Left ventricle myocardium superior (tissue), 1 donor: Measurements from ENCODE around the gene WNT1. TPM values are rescaled to one million over a fixed set of nuclear protein-coding genes. Genes with fewer than 3 reads are reported as not detected.

Experiments
- ATAC-seq: fragments of 200-7000 bp; cut with Tn5 transposase; one replicate; pipeline ENCODE4 v1.9.1; 2020; ENCODE audit warnings: mild to moderate bottlenecking, moderate library complexity
- DNase-seq: peaks from one replicate; pipeline ENCODE4 v3.0.0-alpha.2; 2020
- intact Hi-C: fragments of 100-400 bp; cut with micrococcal nuclease; formaldehyde crosslinking; loops from one replicate; pipeline ENCODE4 v1.11.0; 2022
- total RNA-seq: library from RNA; stranded (reverse); fragmentation: NEBNext Ultra II Directional; extraction: Animal tissue kit (Norgen Biotek cat#: 25700); gene quantifications from one replicate; pipeline ENCODE4 v1.2.1, GENCODE V29; 2021
- donor health status: DM: no; HTN: yes; CAD: no; lungs with severe emphysema.

Gene WNT1
- total RNA-seq, 1 donor from 2014 or later: not detected

DNA sequence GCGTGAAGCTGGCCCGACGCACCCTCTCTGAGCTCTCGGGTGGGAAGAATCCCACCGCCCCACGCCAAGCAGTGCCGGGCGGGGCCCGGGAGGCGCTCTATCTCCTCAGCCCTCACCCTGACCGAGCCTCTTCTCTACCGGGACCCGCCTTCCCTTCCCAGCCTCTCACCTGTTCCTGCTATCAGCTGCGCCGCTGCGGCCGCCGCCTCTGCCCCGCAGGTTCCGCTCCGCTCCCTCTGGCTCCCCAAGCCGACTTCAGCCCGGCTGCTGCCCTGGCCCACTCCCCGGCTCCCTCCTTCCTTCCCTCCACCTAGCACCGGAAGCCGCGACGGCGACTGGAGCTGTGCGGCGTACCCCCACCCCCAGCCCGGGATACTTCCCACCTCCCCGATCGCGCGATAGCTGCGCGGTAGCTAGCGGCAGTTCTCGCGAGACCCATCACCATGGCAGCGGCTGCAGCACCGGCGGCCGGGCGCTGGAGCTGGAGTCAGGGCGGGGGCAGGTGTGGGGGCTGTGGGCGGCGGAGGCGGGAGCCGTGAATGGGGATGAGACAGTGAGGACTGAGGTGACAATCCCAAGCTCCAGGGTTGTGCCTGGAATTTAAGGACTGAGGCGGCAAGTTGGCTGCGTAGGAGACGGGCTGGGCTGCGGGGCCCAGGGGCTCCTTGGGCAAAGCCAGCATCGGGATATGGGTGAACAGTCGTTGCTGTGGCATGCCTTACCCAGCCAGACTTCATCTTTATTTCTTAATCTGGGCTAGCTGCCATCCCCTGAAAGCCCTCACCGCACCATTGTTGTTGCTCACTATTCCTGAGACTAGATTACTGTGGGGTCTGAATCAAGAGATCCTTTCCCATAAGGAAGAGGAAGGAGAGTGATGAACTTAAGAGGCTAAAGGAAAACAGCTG lies 20.7 kb upstream of the WNT1 start, which contains the start of gene ARF3:
Gene ARF3 (minus strand): TSS at position 347 of the 908 bp plus-strand sequence. CDS start 16,392 bp downstream, outside the sequence.
- intact Hi-C loops: no loop called here
- ATAC-seq (peak; percentile 96), DNase-seq (peak; percentile 97)

DNA sequence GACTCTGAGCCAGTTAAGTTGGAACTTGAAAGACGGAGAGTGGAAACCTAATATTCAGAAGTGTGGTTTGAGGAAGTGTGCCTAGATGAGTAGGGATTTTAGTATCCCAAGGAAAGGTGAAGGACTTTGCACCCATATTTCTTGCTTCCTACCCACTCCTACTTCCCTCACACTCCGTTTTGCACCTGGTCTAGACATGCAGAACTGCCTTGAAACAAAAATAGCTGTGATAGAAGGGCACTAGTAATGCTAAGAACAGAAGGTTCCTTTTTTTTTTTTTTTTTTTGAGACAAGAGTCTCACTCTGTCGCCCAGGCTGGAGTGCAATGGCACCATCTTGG lies 20.1 kb upstream of the WNT1 start:
- intact Hi-C loops: no loop called here
- ATAC-seq: no peak
- DNase-seq: no peak

DNA sequence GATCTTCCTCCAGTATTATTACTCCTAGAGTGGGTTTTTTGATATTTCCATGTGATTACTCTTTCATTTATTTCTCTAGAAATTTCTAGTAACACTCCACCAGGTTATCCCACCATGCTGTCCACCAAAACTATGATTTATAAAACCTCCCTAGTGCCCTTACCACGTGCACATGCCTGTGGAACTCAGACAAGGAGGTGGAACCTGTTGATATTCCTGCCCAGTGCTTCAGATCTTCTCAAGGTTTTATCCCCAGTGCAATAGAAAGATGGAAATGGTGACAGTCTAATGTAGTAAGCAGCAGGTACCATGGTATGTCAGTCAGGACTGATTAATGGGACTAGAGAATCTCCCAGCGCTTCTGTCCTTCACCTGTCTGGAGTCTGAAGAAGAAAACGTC lies 17.3 kb upstream of the WNT1 start:
- no peak for ATAC-seq
- DNase-seq: no peak
- intact Hi-C loops: no loop called here

DNA sequence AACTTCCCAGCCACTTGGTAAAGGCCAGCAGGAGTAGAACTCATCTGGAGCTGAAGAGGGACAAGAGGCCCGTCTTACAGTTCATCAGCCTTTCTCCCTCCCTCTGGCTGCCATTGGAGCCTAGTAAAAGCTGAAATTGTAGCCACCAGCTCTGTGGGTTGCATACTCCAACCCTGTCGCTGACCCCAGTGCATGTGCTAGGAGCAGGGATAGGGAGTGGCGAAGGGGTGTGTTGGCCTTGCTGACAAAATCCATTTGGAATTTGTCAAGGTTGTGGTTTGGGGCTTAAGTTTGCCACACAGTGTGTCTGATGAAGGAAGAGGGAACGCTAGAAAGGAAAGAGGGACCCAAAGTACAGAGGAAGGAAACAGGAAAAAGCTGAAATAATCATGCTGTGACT lies 16.8 kb upstream of the WNT1 start:
- ATAC-seq: no peak
- intact Hi-C loops: no loop called here
- no peak for DNase-seq

DNA sequence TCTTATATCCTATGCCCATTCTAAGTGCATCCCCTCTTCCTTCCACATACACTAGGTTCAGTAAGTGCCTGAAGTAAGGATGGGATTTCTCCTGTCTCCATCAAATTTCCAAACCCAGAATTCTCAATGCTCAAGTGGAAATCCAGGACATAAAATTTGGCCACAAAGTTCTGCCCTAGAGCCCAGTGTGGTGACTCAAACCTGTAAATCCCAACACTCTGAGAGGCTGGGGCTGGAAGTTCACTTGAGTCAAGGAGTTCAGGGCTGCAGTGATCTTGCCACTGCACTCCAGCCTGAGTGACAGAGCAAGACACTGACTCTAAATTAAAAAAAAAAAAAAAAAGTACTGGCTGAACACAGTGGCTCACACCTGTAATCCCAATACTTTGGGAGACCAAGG lies 16.3 kb upstream of the WNT1 start:
- DNase-seq: no peak
- no peak for ATAC-seq
- intact Hi-C loops: no loop called here

DNA sequence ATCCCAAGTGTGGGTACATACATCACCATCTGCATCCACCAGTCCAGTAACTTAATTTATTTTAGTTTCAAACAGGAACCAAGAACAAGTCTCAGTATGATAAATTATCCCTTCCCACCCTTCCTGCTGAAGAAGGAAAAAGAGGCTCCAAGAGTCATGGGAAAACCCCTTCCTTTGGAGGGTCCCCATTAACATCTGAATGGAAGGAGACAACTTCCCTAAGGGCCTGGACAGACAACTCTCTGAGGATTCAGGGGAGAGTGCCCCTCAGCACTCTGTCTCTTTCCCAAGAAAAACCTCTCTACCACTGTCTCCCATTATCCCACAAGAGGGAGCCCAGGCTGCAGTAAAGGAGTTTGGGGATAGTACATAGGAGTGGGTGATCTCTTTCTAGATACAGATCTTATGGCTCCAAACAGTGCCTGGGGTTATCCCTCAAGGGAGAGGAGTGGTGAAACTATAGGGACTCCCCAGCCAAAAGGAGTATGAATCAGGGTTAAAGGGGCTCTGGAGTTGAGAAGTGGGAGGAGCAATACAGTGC lies 12.8 kb upstream of the WNT1 start:
- ATAC-seq (no peak), DNase-seq (no peak)
- intact Hi-C loops: no loop called here

DNA sequence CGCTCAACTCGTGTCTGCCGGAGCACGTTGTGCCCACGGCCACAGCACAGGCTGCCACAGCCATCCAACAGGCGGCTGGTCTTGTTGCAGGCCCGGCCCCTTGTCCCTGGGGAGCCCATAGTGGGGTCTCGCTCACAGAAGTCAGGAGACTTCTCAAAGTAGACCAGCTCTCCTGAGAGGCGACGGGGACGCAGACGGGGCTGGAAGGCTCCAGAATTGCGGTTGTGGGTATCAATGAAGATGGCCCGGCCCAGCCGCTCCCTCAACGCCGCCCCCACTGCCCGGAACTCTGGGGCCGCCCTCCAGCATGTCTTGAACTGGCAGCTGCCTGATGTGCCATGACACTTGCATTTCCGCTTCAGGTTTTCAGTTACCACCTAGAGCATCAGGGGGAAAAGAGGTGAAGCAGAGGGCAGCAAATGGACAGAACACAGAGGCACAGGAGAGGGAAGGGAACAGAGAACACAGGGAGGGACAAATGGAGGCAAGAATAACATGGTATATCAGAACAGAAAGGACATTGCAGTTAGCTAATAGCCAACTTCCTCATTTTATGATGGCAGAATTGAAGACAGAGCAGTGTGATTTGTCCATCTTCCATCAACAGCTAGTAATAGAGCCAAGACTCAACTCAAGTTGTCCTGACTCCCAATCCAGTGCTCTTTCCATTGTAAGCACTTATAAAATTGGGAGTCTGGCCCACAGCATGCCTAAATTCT lies 11.8 kb upstream of the WNT1 start:
- intact Hi-C loops: no loop called here
- ATAC-seq (no peak), DNase-seq (no peak)

DNA sequence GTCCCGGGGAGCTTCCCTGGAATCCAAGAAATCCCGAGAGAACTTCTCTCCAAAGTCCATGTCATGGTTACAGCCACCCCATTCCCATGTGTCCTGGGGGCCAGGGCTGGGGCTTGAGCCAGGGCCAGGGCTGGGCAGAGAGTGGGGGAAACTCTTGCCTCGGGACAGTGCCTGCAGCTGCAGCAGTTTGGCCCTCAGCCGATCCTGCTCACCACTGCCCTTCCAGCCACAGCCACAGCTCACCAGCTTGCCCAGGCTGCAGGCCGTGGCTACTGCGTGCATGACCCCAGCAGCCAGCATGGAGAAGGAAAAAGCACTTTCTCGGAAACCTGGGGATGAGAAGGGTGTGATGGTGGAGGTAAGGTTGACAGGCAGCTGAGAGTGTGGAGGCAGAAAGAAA lies 10.1 kb upstream of the WNT1 start:
- intact Hi-C loops: no loop called here

DNA sequence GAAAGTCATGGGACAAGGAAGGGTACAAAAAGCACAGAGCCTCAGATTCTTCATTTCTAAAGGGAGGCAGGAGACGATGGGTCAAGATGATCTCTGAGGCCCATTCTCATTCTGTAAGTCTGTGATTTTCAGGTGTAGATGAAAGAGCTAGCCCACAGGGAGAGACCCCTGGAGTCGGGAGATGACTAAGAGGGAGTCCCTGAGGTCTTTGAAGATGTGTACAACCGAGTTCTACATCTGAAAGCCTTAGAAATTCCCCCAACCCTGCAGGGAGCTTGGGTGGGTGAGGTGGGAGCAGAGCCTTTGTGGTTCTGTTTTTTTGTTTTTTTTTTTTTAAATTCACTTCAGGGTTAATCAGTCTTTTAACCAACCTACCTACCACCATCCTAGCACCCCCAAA lies 9.7 kb upstream of the WNT1 start:
- ATAC-seq: no peak
- DNase-seq: no peak
- intact Hi-C loops: no loop called here

More for the DNA sequence above, 10.1 kb upstream of the WNT1 start:
- ATAC-seq: no peak
- DNase-seq: no peak

DNA sequence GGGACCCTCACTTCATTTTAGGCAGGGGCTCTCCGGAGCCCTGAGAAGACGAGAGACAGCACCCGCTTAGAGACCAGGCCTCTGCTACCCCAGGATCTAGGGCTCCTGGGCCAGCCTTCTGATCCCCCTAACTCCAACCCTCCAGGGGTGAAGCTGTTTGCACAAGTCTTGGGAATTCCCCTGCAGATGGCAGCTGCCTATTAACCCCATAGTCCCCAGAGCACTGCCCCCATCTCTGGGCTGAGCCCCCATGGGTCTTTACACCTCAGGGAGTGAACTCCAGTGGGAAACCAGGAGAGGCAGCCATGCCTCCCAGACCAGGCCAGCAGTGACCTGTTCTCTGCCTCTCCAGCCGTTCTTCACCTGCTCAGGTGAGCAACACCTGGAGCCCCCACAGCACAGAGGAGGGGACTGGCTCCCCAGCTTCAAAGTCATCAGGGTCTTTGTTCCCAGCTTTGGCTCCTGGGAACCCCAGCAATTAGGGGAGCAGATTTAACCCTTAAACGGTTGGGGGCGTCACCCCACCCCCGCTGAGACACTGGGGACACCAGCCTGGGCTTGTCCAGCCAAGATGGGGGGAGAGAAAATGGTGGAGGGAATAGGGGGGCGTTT lies 8.9 kb upstream of the WNT1 start:
- intact Hi-C loops: no loop called here
- DNase-seq (no peak), ATAC-seq (no peak)

DNA sequence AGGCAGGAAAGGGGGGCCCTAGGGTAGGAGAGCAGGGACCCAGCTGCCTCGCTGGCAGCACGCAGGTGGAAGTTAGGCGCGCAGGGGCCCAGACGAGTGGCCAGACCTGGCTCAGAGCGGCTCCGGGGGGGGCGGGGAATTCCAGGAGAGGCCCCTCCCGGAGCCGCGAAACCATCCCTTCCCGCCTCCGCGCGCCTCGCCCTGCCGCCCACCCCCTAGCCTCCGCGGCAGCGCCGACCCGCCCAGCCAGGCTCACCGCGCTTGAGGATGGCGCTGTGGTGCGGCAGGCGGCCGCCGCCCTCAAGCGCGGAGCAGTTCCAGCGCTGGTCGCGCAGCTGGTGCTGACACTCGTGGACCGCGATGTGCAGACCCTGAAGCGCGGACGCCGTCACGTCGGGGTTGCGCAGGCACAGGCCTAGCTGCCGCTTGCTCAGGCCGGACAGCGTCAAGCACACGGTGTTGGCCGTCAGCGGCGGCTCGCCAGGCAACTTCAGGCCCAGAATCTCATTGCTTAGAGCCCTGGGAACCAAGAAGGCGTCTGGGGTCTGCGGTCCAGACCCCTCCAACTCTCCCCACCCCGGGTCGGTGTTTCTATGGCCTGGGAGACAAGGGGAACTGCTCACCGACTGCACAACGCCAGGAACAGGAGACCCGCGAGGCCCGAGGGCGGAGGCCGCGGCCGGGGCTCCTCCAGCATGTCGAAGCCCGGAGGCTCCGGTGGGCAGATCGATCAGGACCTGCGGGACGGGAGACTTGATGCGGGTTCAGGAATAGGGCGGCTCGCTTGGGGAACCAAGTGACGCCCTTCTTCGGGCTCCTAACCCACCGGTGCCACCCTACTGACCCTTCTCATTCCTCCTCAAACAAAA lies 8.1 kb upstream of the WNT1 start:
- intact Hi-C loops: no loop called here
- DNase-seq: peak; percentile 45
- peak; percentile 39 for ATAC-seq

DNA sequence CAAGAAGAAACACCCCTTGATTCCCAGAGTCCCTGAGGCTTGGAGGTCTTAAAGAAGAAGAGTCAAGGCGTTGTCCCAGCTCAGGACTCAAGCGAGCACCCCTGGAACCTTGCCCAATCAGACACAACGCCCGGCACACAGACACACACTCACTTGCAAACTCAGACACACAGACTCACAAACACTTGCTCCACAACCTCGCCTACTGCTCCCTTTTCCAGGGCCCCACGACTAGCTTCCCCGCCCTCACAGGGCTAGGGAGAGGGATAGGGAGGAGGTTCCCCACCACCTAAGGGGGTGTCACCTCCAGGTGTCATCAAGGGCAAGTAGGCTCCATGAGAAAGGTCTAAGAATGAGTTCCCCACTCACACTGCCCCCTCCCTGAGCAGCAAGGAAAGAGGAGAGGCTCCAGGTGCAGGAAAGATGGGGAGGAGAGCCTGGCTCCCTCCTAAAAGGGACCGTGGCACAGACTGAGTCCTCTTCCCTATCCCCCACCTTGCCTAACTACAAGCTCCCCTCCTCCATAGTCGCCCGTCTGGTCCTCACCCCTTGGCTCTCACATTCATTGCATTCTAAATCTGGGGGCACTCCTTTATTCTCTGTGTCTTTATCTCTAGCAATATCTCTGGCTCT lies 7.3 kb upstream of the WNT1 start:
- DNase-seq (no peak), ATAC-seq (no peak)
- intact Hi-C loops: no loop called here

DNA sequence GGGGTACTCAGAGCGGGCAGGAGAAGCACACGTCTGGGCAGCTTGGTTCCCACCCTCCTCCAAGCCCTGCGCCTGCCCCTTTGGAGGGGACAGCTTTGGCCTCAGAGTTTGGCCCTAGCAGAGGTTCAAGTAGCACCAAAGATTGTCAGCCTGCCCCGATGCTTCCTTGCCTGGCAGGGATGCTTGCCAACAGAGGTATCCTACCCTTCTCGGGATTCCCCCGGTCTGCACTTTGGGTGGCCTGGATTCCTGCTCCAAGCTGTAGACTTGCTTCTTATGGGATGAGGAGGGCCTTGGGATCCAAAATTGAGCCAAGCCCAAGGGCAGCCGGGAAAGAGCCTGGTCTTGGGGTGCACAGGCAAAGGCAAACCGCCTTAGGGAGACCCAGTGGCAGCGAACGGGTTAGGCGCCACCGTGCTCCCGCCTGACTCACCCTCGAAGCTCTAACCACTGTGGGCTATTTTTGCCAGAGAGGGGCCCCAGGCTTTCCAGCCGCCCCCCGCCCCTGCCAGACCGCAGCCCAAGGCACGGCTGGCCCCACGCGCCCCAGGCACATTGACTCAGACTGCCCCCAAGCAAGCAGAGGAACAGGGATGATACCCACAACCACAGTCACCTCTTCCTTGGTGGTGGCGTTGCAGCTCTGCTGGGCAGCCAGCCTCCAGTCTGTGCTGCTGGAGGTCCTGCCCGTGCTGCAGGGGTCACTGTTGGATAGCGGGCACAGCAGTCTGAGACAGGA lies 5.7 kb upstream of the WNT1 start:
- intact Hi-C loops: no loop called here
- DNase-seq (no peak), ATAC-seq (no peak)

DNA sequence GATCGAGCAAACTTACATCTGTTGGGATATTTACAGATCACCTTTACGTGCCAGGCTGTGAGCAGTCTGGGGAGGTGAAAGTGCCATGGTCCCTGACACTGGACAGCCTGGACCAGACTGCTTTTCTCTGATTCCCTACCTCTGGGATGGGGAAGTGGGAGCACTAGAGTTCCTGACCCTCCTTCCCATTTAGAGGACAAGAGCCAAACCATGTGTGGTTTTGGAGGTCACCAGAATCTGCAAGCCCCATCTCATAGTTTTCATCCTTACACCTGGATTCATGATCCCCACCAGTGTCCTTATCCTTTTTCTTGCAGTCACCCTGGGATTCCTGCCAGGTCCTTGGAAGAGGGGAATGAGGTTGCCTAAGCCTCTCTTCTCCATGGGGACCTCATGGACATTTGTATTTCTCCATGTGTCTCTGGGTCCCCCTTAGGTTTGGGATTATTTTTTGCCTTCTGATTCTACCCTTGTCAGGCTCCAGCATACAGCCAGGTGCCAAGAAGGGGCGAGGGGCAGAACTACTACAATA lies 5.1 kb upstream of the WNT1 start:
- intact Hi-C loops: no loop called here
- DNase-seq: no peak
- peak; percentile 12 for ATAC-seq

DNA sequence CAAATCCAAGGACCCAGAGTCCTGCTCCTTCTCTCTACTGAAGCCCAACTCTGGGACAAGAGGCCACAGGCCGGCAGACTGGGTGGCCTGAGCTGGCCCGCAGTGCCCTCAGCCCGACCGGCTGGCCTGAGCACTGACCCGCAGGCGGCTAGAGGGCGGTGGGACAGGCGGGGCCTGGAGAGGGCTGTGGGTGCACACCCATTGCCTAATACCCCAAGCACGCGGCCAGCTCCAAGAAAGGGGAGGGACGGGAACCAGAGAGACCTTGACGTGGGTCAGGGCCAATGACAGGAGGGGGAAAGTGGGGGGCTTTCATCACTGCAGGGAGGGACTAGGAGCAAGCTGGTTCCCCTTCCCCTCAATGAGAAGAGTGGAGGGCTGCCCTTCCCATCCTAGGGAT lies 4.6 kb upstream of the WNT1 start:
- intact Hi-C loops: no loop called here
- ATAC-seq: peak; percentile 76
- DNase-seq: peak; percentile 73

DNA sequence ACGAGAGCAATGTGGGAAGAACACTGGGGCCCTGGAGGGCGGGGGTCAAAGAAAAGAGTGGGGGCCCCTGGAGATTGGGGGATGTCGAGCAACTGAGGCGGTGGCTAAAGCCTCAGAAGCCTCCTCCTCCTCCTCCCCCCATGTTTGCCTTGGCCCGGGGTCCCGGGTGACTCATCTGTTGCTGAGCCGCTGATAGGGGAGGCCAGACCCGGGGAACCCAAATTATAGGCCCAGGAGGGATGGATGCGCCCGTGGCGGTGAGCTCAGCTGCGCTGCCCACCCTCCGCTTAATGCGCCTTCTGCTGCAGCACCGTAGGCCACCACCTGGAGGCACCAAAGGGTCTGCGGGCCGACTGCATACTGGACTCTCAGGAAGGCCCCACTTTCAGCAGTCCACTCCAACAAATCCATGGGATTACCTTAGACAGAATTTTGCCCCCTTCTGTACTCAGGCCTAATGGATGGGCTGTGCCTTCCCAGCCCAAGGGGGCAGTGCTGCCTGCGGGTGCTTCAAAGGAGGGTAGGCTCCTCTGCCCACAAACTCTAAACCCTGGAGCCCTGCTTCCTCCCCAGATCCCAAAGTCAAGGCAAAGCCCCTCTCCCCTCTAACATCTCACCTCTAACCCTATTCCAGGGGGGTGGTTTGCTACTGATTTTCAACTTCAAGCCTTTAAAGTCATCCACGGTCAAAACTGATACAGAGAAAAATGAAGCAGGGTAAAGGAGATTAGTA lies 4.0 kb upstream of the WNT1 start:
- ATAC-seq (peak; percentile 61), DNase-seq (peak; percentile 71)
- intact Hi-C loops: no loop called here
